ENCODE measurements around the gene BMP6. TPM values are rescaled to one million over a fixed set of nuclear protein-coding genes. Genes with fewer than 3 reads are reported as not detected.
"Not testable (repeated sequence)": the region's sequence is repeated elsewhere in the genome, so short reads cannot be mapped to it uniquely, and the experiment has no call there.

The BMP6 gene
- polyA plus RNA-seq, 1 experiment, result 0.06 TPM

- CTCF ChIA-PET, result interaction anchor here (0.9 kb wide), 1 partner anchor 18 kb away, joined by 3 read pairs; no protein-coding TSS in a partner anchor
- Histone ChIP-seq H3K27me3 (ENCODE audit: control insufficient read depth, insufficient read depth, low read length) (peaks cover 2% of the 10 kb centered on the region; the same call in 1 of the 2 replicates), H3K36me3 (ENCODE audit: control insufficient read depth, insufficient read depth, low read length) (no peaks in the 10 kb centered on the region), H3K4me3 (ENCODE audit: low read depth, low read length) (no peak overlapping the region)
- no peak for DNase-seq (ENCODE audit: low read depth)
- POLR2A ChIA-PET, result no interaction called here
- TF ChIP-seq CTCF (IDR thresholded peaks at IDR 0.05; ENCODE audit: insufficient read depth, low read depth, low read length), result no peak
Observed at GRCh38 chr6:7812623-7813022, 86.7 kb downstream of the BMP6 start.

GRCh38 chr6:7813193-7813592, 87.3 kb downstream of the BMP6 start:
- DNase-seq (ENCODE audit: low read depth), result no peak
- CTCF ChIA-PET, result interaction anchor here (0.9 kb wide), 1 partner anchor 19 kb away, joined by 3 read pairs; no protein-coding TSS in a partner anchor
- TF ChIP-seq CTCF (IDR thresholded peaks at IDR 0.05; ENCODE audit: insufficient read depth, low read depth, low read length), result no peak
- Histone ChIP-seq H3K4me3 (ENCODE audit: low read depth, low read length) (no peak overlapping the region), H3K27me3 (ENCODE audit: control insufficient read depth, insufficient read depth, low read length) (peaks cover 2% of the 10 kb centered on the region; the same call in 1 of the 2 replicates), H3K36me3 (ENCODE audit: control insufficient read depth, insufficient read depth, low read length) (no peaks in the 10 kb centered on the region)
- POLR2A ChIA-PET, result no interaction called here

- TF ChIP-seq CTCF (IDR thresholded peaks at IDR 0.05; ENCODE audit: insufficient read depth, low read depth, low read length), result no peak
- CTCF ChIA-PET, result no interaction called here
- POLR2A ChIA-PET, result no interaction called here
- Histone ChIP-seq H3K4me3 (ENCODE audit: low read depth, low read length) (no peak overlapping the region), H3K27me3 (ENCODE audit: control insufficient read depth, insufficient read depth, low read length) (peaks cover 2% of the 10 kb centered on the region; the same call in 1 of the 2 replicates), H3K36me3 (ENCODE audit: control insufficient read depth, insufficient read depth, low read length) (no peaks in the 10 kb centered on the region)
- DNase-seq (ENCODE audit: low read depth), result no peak
Observed at GRCh38 chr6:7813704-7814103, 87.8 kb downstream of the BMP6 start.

GRCh38 chr6:7815716-7816115, 89.8 kb downstream of the BMP6 start:
- no peaks in the 10 kb centered on the region for H3K27me3 ChIP-seq (ENCODE audit: control insufficient read depth, insufficient read depth, low read length)
- DNase-seq (ENCODE audit: low read depth), result no peak
- CTCF ChIA-PET, result no interaction called here
- no peak overlapping the region for H3K4me3 ChIP-seq (ENCODE audit: low read depth, low read length)
- H3K36me3 ChIP-seq (ENCODE audit: control insufficient read depth, insufficient read depth, low read length), result no peaks in the 10 kb centered on the region
- TF ChIP-seq CTCF (IDR thresholded peaks at IDR 0.05; ENCODE audit: insufficient read depth, low read depth, low read length), result no peak
- POLR2A ChIA-PET, result no interaction called here

GRCh38 chr6:7817184-7817583, 91.3 kb downstream of the BMP6 start:
- H3K27me3 ChIP-seq (ENCODE audit: control insufficient read depth, insufficient read depth, low read length); CTCF ChIA-PET; DNase-seq (ENCODE audit: low read depth); H3K36me3 ChIP-seq (ENCODE audit: control insufficient read depth, insufficient read depth, low read length); H3K4me3 ChIP-seq (ENCODE audit: low read depth, low read length); POLR2A ChIA-PET: not testable (repeated sequence)
